ENCODE results near the gene CRELD2.

The CRELD2 gene

DNA sequence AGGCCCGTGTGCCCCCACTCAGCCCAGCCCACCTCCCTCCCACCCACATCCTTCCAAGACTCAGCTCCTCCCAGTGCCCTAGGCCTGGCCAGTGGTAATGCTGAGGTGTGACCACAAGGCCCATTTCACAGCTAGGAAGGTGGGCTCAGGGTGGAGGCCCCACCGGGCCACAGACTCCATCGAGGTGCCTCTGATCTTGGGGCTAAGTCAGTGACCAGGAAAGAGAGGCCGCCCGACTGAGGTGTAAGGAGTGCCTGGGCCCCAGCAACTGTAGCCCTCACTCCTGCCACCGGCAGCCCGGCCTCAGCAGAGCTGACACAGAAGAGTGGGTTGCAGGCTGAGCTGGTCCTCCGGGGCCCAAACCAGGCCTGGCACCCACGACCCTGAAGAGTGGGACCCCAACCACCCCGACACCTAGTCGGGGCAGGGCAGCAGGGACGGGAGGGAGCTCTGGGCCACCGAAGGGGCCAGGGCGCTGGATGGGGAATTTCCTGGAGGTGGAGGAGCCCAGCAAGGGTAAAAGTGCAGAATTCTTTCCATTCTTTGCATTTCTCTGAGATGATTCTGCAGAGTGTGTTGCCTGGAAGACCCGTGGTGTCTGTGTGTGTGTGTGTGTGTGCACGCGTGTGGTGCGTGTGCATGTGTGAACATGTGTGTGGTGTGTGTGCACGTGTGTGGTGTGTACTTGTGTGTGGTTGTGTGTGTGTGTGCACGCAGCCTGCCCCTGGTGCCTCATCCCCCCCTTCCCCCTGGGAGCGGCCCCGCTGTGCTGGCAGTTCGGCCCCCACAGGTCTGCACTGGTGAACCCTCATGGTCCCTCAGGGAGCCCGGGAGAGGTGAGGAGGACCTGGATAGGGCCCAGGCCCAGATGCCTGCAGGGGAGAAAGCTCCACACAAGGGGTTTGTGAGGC, 33.8 kb downstream of the CRELD2 start:
- Histone ChIP-seq H3K4me3 (ENCODE audit: low read length) (no peak overlapping the region), H3K9me3 (replicated peaks; ENCODE audit: low read length) (no peaks in the 10 kb centered on the region), H3K4me1 (ENCODE audit: control insufficient read depth, insufficient read depth, low read length) (peaks cover 18% of the 10 kb centered on the region), H3K27me3 (ENCODE audit: control insufficient read depth, insufficient read depth, low read length) (no peaks in the 10 kb centered on the region), H3K36me3 (ENCODE audit: insufficient read depth, low read length) (no peaks in the 10 kb centered on the region), H3K4me2 (ENCODE audit: low read length) (no peak overlapping the region), H3K9ac (ENCODE audit: low read depth, low read length) (peak overlapping the region; percentile 33)

GRCh38 chr22:49953027-49953679, 34.7 kb downstream of the CRELD2 start:
- no peak overlapping the region for H3K9ac ChIP-seq (ENCODE audit: low read depth, low read length)
- no peaks in the 10 kb centered on the region for H3K9me3 ChIP-seq (replicated peaks; ENCODE audit: low read length)
- H3K27me3 ChIP-seq (ENCODE audit: control insufficient read depth, insufficient read depth, low read length): no peaks in the 10 kb centered on the region
- H3K4me1 ChIP-seq (ENCODE audit: control insufficient read depth, insufficient read depth, low read length): peaks cover 18% of the 10 kb centered on the region
- H3K4me3 ChIP-seq (ENCODE audit: low read length): no peak overlapping the region
- H3K36me3 ChIP-seq (ENCODE audit: insufficient read depth, low read length): no peaks in the 10 kb centered on the region
- no peak overlapping the region for H3K4me2 ChIP-seq (ENCODE audit: low read length)

- Histone ChIP-seq H3K4me2 (ENCODE audit: low read length) (no peak overlapping the region), H3K9ac (ENCODE audit: low read depth, low read length) (no peak overlapping the region), H3K4me1 (ENCODE audit: control insufficient read depth, insufficient read depth, low read length) (peaks cover 18% of the 10 kb centered on the region), H3K9me3 (replicated peaks; ENCODE audit: low read length) (no peaks in the 10 kb centered on the region), H3K4me3 (ENCODE audit: low read length) (no peak overlapping the region), H3K27me3 (ENCODE audit: control insufficient read depth, insufficient read depth, low read length) (no peaks in the 10 kb centered on the region), H3K36me3 (ENCODE audit: insufficient read depth, low read length) (no peaks in the 10 kb centered on the region)
Measured at GRCh38 chr22:49953680-49954344, 35.4 kb downstream of the CRELD2 start.

- no peak overlapping the region for H3K4me2 ChIP-seq (ENCODE audit: low read length)
Measured at GRCh38 chr22:49954354-49954753, 35.9 kb downstream of the CRELD2 start.

GRCh38 chr22:49954991-49955580, 36.7 kb downstream of the CRELD2 start:
- Histone ChIP-seq H3K4me3 (ENCODE audit: low read length) (no peak overlapping the region), H3K36me3 (ENCODE audit: insufficient read depth, low read length) (no peaks in the 10 kb centered on the region), H3K27me3 (ENCODE audit: control insufficient read depth, insufficient read depth, low read length) (no peaks in the 10 kb centered on the region), H3K4me1 (ENCODE audit: control insufficient read depth, insufficient read depth, low read length) (peaks cover 26% of the 10 kb centered on the region), H3K9ac (ENCODE audit: low read depth, low read length) (no peak overlapping the region), H3K9me3 (replicated peaks; ENCODE audit: low read length) (no peaks in the 10 kb centered on the region), H3K4me2 (ENCODE audit: low read length) (no peak overlapping the region)

More at GRCh38 chr22:49954354-49954753, 35.9 kb downstream of the CRELD2 start:
- Histone ChIP-seq H3K4me1 (ENCODE audit: control insufficient read depth, insufficient read depth, low read length) (peaks cover 19% of the 10 kb centered on the region), H3K4me3 (ENCODE audit: low read length) (no peak overlapping the region), H3K27me3 (ENCODE audit: control insufficient read depth, insufficient read depth, low read length) (no peaks in the 10 kb centered on the region), H3K9me3 (replicated peaks; ENCODE audit: low read length) (no peaks in the 10 kb centered on the region), H3K36me3 (ENCODE audit: insufficient read depth, low read length) (no peaks in the 10 kb centered on the region), H3K9ac (ENCODE audit: low read depth, low read length) (no peak overlapping the region)

DNA sequence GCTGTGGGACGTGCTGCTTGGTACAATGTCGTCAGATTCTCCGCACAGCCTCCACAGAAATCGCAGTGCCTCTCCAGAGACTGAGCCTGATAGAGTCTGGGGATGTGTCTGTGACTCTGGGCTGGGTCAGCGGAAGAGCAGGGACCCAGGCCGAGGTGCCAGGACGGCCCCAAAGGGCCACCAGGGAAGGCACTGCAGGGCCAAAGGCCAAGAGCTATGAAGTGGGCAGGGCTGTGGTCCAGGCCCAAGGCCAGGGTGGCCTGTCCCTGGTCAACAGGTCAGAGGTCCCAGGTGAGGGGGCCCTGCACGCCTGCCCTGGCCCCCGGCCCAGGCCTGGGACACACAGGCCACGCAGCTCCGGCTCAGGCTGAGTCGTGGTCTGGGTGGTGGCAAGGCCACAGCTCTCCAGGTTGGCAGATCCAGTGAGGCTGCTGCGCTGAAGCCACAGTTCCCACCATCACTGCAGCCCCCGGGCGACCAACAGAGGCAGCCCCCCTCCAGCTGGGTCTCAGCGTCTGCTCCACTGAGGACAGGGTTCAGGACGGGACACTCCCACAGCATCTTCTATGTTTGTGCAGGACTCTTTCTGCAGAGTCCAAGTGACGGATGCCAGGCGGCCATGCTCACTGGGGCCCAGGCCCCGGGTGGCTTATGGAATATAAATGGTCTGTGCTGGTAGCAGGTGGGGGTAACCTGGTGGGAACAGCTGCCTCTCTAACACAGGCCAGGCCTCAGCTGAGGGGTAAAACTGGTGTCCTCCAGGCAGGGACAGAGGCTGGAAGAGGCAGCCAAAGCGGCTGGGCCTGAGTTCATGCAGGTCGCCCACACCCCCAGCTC, 37.4 kb downstream of the CRELD2 start:
- H3K4me2 ChIP-seq (ENCODE audit: low read length): no peak overlapping the region
- no peak overlapping the region for H3K4me3 ChIP-seq (ENCODE audit: low read length)
- H3K9me3 ChIP-seq (replicated peaks; ENCODE audit: low read length): no peaks in the 10 kb centered on the region
- peaks cover 27% of the 10 kb centered on the region for H3K4me1 ChIP-seq (ENCODE audit: control insufficient read depth, insufficient read depth, low read length)
- no peaks in the 10 kb centered on the region for H3K27me3 ChIP-seq (ENCODE audit: control insufficient read depth, insufficient read depth, low read length)
- H3K9ac ChIP-seq (ENCODE audit: low read depth, low read length): no peak overlapping the region
- H3K36me3 ChIP-seq (ENCODE audit: insufficient read depth, low read length): no peaks in the 10 kb centered on the region

DNA sequence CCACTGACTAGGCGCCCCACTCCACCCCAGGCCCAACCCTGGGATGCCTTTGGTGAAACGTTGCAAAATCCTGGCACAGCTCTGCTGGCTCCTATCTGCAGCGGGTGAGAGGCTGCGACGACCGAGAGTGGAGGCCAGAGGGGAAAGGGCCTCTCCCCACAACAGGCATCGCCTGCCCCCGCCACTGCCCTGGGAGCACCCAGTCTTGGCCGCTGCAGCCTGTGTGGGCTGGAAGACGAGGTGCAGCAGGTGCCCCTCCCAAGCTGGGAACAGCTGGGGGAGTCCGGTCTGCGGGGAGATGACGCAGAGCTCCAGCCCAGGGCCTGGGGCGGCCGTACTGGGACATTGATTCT, 38.0 kb downstream of the CRELD2 start:
- H3K9me3 ChIP-seq (replicated peaks; ENCODE audit: low read length): no peaks in the 10 kb centered on the region
- no peak overlapping the region for H3K4me2 ChIP-seq (ENCODE audit: low read length)
- no peaks in the 10 kb centered on the region for H3K36me3 ChIP-seq (ENCODE audit: insufficient read depth, low read length)
- no peak overlapping the region for H3K4me3 ChIP-seq (ENCODE audit: low read length)
- no peaks in the 10 kb centered on the region for H3K27me3 ChIP-seq (ENCODE audit: control insufficient read depth, insufficient read depth, low read length)
- H3K9ac ChIP-seq (ENCODE audit: low read depth, low read length): no peak overlapping the region
- H3K4me1 ChIP-seq (ENCODE audit: control insufficient read depth, insufficient read depth, low read length): peaks cover 27% of the 10 kb centered on the region

DNA sequence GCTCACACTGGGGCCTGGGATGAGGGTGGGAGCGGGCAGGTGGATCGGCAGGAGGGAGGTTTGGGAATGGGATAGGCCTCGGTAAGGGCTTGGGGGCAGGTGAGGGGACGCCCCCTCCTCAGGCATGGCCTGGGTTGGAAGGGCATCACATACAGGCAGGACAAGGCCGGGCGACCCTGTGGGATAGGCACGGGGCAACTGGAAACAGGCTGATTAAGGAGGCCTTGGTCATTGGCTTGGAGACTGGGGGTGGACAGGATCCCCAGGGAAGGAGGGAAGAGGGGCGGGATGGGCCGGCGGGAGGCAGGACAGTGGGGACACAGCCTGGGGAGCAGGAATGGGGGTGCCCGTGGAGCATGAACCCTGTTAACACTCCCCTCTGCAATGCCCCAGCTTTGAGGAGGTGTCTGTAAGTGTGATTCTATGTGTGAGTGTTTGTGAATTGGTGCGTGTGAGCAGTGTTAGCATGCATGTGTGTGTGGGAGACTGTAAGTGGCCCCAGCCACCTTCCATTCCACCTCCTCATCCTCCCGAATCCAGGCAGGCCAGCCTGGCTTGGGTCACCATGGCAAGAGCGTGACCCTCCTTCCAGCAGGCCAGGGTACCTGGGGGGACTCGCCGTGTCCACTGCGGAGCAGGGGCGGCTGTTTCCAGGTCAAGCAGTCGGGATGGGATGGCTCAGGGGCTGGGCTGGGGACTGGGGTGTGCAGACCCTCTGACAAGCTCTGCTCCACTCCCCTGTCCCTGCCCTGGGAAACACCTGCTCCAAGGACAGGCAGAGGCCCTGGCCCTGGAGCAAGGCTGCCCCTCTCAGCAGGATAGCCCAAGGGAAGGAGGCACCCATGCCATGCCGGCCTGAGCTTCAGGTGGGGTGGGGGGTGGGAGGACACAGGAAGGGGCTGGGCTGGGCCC, 38.7 kb downstream of the CRELD2 start:
- peaks cover 21% of the 10 kb centered on the region for H3K4me1 ChIP-seq (ENCODE audit: control insufficient read depth, insufficient read depth, low read length)

GRCh38 chr22:49957826-49958365, 39.5 kb downstream of the CRELD2 start:
- Histone ChIP-seq H3K4me3 (ENCODE audit: low read length) (no peak overlapping the region), H3K27me3 (ENCODE audit: control insufficient read depth, insufficient read depth, low read length) (no peaks in the 10 kb centered on the region), H3K4me2 (ENCODE audit: low read length) (no peak overlapping the region), H3K9me3 (replicated peaks; ENCODE audit: low read length) (no peaks in the 10 kb centered on the region), H3K9ac (ENCODE audit: low read depth, low read length) (no peak overlapping the region), H3K4me1 (ENCODE audit: control insufficient read depth, insufficient read depth, low read length) (peaks cover 19% of the 10 kb centered on the region), H3K36me3 (ENCODE audit: insufficient read depth, low read length) (peaks cover 8% of the 10 kb centered on the region)

More for the DNA sequence above, 38.7 kb downstream of the CRELD2 start:
- H3K36me3 ChIP-seq (ENCODE audit: insufficient read depth, low read length): peaks cover 3% of the 10 kb centered on the region
- no peak overlapping the region for H3K4me2 ChIP-seq (ENCODE audit: low read length)
- no peaks in the 10 kb centered on the region for H3K9me3 ChIP-seq (replicated peaks; ENCODE audit: low read length)
- no peak overlapping the region for H3K9ac ChIP-seq (ENCODE audit: low read depth, low read length)
- no peaks in the 10 kb centered on the region for H3K27me3 ChIP-seq (ENCODE audit: control insufficient read depth, insufficient read depth, low read length)
- no peak overlapping the region for H3K4me3 ChIP-seq (ENCODE audit: low read length)

- no peak overlapping the region for H3K4me3 ChIP-seq (ENCODE audit: low read length)
- no peak overlapping the region for H3K4me2 ChIP-seq (ENCODE audit: low read length)
- peaks cover 13% of the 10 kb centered on the region for H3K36me3 ChIP-seq (ENCODE audit: insufficient read depth, low read length)
- no peaks in the 10 kb centered on the region for H3K27me3 ChIP-seq (ENCODE audit: control insufficient read depth, insufficient read depth, low read length)
- no peak overlapping the region for H3K9ac ChIP-seq (ENCODE audit: low read depth, low read length)
- peaks cover 23% of the 10 kb centered on the region for H3K4me1 ChIP-seq (ENCODE audit: control insufficient read depth, insufficient read depth, low read length)
- H3K9me3 ChIP-seq (replicated peaks; ENCODE audit: low read length): no peaks in the 10 kb centered on the region
Measured at GRCh38 chr22:49958366-49958921, 40.0 kb downstream of the CRELD2 start.
